Spleen (tissue), 7 donors: ENCODE measurements around the gene RNASET2.

ENCODE experiments used
- POLR2AphosphoS5 ChIP-seq, 3 donors: sonication (generic); formaldehyde crosslinking; IDR thresholded peaks; one replicate each; pipeline ENCODE4 v1.5.1; 2017; ENCODE audit warnings: antibody characterized with exemption in 3 of 3
- TF ChIP-seq, protein P1 (sequence below), 11 experiments: fragments of 200-600 bp in 7 of 11; fragments of 450-650 bp in 4 of 11; sonication (generic) in 4 of 11; IDR thresholded peaks in 8 of 11; conservative IDR thresholded peaks in 3 of 11; 1 replicate in 7 of 11; 2 replicates in 4 of 11; pipeline versions ENCODE4 v1.4.0 to v1.8.0; 2016 to 2021; ENCODE audit warnings: antibody characterized with exemption in 11 of 11, inconsistent platforms in 4 of 11, mild to moderate bottlenecking in 1 of 11
- donor health status: DM: no; HTN: no; CAD: no; lungs with moderate emphysema.
- donor health status: DM: no; HTN: no; CAD: no.
- donor health status: DM: no; HTN: no; CAD: no.

GRCh38 chr6:166999145-166999883 is 43.0 kb upstream of the RNASET2 start, which contains the start of gene CEP43:
- TF ChIP-seq, protein P1, sequence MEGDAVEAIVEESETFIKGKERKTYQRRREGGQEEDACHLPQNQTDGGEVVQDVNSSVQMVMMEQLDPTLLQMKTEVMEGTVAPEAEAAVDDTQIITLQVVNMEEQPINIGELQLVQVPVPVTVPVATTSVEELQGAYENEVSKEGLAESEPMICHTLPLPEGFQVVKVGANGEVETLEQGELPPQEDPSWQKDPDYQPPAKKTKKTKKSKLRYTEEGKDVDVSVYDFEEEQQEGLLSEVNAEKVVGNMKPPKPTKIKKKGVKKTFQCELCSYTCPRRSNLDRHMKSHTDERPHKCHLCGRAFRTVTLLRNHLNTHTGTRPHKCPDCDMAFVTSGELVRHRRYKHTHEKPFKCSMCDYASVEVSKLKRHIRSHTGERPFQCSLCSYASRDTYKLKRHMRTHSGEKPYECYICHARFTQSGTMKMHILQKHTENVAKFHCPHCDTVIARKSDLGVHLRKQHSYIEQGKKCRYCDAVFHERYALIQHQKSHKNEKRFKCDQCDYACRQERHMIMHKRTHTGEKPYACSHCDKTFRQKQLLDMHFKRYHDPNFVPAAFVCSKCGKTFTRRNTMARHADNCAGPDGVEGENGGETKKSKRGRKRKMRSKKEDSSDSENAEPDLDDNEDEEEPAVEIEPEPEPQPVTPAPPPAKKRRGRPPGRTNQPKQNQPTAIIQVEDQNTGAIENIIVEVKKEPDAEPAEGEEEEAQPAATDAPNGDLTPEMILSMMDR (IDR thresholded peaks at IDR 0.05 in 8 of 11, conservative IDR thresholded peaks at IDR 0.05 in 3 of 11), result peak in 9 of 11 experiments; percentile 15 to 67 (median 47)
- TF ChIP-seq POLR2AphosphoS5 (IDR thresholded peaks at IDR 0.05), result peak; percentile 76 to 86 (median 81)
